Stimulated activated CD4-positive, alpha-beta T cell treated with anti-CD3 and anti-CD28 coated beads, Interleukin-1b, Interleukin-23, amount 100 ng/mL, for 48 hours (primary cell): ENCODE data around the gene TEX9.
"Not testable (repeated sequence)": the region's sequence is repeated elsewhere in the genome, so short reads cannot be mapped to it uniquely, and the experiment has no call there.

ENCODE experiments used
- DNase-seq: peaks from one replicate; pipeline ENCODE4 v3.0.0-alpha.2; 2020

TEX9 gene

DNA sequence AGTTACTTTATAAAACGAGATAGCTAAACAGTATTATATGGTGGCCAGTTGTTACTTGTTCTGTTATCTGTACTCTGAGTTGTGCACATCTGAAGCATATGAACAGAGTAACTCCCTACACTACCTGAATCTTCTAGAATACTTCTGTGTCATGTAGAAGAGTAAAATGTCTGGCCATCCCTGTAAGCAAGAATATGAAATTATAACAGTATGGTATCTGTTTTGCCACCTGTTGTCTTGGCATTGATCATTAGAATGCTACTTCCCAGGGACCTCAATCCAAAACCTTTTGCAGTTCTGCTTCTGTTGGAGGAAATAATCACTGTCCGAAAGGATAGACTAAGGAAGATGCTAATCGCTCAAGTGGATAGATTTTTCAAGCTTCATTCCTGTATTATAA lies 1.9 kb downstream of the TEX9 start:
- DNase-seq = no peak

DNA sequence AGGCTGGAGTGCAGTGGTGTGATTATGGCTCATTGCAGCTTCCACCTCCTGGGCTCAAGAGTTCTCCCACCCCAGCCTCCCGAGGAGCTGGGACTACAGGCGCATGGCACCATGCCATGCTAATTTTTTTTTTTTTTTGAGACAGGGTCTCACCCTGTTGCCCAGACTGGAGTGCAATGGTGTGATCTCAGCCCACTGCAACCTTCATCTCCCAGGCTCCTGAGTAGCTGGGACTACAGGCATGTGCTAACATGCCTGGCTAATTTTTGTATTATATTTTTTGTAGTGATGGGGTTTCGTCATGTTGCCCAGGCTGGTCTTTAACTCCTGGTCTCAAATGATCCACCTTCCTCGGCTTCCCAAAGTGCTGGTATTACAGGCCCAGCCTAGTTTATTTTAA lies 4.0 kb downstream of the TEX9 start:
- DNase-seq = no peak

DNA sequence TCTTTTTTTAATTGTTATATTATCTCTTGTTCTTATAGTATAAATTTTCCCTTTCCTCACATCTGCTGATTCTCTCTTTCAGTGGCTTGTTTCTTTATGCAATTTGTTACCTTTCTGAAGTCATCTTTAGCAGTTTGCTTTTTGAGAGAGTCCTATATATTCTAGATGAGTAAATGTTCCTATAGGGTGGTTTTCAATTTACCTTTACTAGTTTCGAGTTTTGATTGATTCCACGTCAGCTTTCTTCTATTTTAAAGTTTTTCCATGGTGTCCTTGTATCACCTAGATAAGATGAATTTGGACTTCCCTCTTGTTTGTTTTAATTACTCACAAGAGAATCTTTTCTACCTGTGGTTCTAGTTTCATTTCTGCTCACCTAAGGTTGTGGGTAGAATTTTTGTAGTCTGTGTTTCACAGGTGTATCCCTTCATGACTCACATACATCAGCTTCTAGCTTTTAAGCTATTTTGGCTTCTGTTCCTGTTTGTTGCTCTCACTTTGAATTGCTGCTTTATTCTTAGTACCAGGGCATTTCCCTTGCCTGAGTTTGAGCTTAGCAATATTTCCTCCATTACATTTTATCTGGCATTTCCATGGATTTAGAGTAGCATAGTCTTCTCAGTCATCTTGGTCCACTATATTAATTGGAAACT lies 6.4 kb downstream of the TEX9 start:
- DNase-seq = no peak

DNA sequence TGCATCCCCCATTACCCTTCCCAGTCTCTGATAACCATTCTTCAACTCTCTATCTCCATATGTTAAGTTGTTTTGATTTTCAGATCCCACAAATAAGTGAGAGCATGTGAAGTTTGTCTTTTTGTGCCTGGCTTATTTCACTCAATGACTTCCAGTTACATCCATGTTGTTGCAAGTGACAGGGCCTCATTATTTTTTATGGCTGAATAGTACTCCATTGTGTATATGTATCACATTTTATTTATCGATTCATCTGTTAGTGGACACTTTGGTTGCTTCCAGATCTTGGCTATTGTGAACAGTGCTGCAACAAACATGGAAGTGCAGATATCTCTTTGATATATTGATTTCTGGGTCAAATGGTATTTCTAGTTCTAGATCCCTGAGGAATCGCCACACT lies 9.5 kb downstream of the TEX9 start:
- DNase-seq = not testable (repeated sequence)

DNA sequence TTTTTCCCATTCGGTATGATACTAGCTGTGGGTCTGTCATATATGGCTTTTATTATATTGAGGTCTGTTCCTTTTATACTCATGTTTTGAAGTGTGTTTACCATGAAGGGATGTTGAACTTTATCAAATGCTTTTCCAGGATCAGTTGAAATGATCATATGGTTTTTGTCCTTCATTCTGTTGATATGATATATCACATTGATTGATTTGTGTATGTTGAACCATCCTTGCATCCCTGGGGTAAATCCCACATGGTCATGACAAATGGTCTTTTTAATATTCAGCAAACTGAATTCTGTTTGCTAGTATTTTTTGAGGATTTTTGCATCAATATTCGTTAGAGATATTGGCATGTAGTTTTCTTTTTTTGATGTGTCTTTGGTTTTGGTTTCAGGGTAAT lies 12.6 kb downstream of the TEX9 start:
- DNase-seq = not testable (repeated sequence)

DNA sequence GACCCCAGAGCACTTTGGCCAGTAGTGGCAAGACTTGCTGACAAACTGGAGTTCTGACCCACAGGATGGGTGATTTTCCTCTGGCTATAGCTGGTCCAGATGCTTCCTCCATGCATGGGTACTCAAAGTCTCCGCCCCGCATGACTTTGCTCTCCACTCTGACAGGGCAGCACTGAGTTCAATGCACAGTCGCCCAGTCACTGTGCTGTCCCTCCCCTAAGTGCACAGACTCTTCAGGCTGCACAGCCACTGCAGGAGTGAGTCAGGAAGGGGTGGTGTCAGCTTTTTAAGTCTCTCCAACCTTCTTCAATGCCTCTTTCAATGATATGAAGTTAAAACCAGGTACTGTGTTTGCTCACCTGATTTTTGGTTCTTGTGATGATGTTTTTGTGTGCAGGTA lies 17.8 kb downstream of the TEX9 start:
- no peak for DNase-seq

DNA sequence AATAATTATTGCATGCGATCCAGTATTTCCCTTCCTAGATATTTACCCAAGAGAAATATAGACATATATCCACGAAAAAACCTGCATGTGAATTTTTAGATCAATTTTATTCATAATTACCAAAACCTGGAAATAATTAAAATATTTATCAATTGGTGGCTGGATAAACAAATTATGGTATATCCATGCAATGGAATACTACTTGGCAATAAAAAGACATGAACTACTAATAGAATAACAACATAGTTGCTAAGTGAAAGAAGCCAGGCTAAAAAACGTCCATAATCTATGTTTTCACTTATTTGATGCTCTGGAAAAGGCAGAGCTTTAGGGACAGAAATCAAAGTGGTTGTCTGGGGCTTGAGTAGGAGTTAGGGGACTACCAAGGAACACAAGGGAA lies 20.7 kb downstream of the TEX9 start:
- DNase-seq = no peak

DNA sequence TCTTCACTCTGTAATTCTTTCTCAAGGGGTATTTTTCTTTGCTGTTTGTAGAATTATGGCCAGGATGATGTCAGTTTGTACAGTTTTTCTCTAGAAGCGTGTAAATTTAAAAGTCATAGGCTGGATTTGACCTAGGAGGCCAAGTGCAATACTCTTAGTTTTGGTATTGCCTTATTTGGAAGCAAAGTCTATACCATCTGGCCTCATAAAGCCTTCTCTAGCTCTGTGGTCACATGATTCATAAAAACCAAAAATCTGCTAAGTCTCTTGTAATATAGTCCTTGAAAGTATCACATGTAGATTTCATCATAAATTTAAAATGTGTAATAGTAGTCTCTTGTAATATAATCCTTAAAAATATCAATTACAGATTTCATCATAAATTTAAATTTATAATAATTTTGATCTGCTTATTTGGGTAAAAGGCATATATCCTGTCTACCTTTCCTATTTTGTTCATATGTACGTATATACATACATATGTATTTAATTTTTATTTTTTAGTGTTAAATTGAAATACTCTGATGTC lies 25.6 kb downstream of the TEX9 start:
- DNase-seq = no peak

DNA sequence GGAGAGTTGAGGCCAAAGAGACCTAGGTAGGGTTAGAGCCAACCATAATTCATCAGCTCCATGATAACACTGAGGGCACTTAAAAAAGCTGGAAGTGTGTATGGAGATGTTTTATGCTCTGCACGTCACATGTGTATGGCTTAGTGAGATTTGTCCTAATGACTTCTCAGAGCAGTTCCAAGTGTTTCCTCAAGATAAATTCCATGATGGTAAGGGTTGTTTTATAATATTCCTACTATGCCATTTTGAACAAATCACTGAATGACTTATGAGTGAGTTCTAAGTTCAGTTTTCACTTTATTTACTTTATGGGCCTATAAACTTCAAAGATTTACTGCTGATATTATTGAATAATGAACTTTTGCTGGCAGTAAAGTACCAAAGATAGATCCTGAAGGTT lies 28.1 kb downstream of the TEX9 start:
- DNase-seq = no peak

DNA sequence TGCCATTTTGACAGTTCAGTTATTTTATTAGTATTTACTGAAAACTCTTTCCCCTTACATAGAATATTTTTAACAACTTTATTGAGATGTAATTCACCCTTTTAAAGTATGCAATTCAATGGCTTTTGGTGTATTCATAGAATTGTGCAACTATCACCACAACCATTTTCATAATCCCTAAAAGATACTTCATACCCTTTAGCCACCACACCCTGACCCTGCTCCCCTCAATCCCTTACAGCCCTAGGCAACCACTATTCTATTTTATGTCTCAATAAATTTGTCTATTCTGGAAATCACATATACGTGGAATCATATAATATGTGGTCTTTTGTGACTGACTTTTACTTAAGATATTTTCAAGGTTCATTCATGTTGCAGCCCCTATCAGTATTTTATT lies 29.7 kb downstream of the TEX9 start:
- no peak for DNase-seq

DNA sequence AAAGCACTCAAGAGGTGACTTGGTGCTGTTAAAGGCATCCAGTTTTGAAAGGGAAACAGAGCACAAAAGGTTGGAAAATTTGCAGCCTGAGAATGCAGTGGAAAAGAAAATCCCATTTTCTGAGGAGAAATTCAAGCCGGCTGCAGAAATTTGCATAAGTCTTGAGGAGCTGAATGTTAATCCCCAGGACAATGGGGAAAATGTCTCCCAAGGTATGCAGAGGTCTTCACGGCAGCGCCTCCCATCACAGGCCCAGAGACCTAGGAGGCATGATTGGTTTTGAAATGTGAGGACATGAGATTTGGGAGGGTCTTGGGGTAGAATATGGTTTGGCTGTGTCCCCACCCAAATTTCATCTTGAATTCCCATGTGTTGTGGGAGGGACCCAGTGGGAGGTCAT lies 32.1 kb downstream of the TEX9 start:
- DNase-seq = not testable (repeated sequence)

DNA sequence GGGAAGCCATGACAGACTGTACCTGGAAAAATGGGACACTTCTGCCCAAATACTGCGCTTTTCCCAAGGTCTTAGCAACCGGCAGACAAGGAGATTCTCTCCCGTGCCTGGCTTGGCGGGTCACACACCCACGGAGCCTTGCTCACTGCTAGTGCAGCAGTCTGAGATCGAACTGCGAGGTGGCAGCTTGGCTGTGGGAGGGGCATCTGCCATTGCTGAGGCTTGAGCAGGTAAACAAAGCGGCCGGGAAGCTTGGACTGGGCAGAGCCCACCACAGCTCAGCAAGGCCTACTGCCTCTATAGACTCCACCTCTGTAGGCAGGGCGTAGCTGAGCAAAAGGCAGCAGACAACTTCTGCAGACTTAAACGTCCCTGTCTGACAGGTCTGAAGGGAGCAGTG lies 34.0 kb downstream of the TEX9 start:
- DNase-seq = not testable (repeated sequence)

DNA sequence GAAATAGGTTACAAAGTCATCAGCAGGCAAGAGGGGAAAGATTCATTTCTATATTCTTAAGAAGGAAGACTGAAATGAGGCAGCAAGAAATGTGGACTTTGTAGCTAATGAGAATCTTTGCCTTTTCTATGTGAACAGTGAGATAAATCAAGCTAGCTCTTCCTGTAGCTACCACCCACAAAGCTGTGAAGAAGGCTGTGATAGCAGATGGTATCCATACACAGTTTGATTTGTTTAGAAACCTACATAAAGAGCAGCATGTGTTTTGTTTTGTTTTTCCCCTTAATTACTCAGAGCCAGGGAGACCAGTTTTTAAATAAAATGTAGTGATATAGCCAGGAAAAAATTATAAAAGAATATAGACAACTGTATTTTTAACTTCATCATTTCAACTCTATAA lies 45.5 kb downstream of the TEX9 start:
- DNase-seq = no peak

DNA sequence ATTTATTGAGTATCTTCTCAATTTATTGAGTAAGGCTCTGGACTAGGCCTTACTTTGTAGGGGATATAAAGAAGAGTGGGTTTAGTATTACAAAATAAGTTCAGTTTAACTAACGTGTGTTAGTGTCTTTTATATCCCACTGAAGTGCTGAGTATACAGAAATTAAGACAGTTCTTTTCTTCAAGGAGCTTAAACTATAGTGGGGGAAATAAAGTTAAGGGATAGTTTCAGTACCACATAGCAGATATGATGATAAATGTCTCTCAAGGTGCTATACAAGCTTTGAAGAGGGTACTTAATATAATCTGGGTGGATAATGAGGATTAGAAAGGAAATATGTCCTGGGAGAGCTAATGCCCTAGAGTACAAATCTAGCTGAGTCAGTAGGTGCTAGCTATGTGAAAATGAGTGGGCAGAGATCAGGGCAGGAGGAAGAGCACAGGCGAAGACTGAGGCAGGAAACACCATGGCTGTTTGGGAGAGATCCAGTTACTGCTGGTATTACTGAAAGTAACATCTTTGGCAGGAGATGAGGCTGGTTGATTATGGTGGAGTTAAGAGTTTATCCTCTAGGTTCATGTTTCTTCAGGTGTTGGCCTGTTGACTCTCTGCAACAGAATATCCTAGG lies 46.0 kb downstream of the TEX9 start:
- no peak for DNase-seq

DNA sequence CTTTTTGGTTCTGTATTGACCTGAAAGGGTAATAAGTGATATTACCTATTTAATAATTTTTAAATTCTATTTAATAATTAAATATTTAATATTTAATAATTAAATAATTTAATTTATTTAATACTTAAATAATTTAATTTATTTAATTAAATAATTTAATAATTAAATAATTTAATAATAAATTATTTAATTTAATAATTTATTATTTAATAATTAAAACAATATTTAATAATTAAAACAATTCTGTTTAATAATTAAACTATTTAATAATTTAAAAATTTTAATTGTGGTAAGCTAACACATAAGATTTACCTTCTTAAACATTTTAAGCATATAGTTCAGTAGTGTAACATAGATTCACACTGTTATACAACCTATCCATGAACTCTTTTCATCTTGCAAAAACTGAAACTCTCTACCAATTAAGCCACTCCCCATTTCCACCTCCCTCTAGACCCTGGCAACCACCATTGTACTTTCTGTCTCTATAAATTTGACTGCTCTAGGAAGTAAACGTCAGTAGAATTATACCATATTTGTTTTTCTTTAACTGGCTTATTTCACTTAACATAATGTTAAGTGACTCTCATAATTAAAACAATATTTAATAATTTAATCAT lies 48.0 kb downstream of the TEX9 start:
- not testable (repeated sequence) for DNase-seq

DNA sequence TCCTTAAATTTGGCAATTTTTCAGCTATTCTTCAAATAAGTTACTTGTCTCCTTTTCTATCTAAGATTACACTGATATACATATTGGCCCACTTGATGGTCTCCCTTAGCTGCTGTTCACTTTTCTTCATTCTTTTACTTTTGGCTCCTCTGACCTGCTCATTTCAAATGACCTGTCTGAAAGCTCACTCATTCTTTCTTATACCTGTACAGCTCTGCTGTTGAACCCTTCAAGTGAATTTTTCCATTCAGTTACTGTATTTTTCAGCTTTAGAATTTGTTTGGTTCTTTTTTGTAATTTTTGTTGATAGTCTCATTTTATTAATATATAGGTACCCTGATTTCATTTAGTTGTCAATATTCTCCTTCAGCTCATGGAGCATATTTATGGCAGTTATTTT lies 60.0 kb downstream of the TEX9 start:
- no peak for DNase-seq

DNA sequence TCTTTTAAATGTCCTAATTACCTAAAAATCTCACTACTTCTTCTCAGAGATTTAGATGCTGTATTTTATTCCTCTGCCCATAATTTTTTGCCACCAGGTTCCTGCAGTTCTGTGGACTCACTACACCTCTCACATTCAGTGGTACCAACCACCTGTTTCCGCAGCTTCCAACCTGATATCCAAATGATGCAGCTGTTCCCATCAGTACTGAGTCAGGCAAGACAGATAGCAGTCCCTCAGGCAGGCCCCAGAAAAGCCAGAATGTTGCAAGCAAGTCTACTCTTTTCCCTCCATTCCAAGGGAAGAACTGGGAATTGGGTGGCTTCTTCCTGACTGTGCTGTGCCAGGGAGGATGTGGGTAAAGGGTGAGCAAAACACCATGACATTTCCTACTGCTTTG lies 60.8 kb downstream of the TEX9 start:
- DNase-seq = no peak

DNA sequence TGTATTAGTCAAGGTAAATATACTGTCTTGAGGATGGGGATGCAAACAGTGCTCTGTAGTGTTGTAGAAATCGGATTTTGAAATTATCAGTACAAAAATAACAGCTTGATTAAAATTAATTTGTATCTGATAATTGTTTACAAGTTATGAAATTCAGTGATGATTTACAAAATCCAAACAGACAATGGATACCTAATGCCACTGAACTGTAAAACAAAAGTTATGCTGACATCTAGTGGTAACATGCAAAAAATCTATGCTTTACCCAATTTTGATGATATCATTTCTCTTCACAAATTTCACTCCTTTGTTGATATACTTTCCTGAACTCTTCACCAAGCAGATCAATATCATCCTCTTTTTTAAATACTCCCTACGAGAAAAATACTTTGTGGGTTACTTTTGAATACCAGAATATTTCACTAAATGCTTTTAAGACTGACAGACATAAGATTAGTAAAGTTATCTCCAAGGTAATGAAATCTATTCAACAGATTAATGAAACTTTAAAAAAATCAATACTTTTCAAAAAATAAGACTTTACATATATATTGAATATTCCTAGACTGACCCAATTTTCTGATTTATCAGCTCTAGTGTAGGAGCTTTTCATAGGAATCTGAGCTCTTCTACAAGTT lies 63.7 kb downstream of the TEX9 start:
- DNase-seq = no peak

DNA sequence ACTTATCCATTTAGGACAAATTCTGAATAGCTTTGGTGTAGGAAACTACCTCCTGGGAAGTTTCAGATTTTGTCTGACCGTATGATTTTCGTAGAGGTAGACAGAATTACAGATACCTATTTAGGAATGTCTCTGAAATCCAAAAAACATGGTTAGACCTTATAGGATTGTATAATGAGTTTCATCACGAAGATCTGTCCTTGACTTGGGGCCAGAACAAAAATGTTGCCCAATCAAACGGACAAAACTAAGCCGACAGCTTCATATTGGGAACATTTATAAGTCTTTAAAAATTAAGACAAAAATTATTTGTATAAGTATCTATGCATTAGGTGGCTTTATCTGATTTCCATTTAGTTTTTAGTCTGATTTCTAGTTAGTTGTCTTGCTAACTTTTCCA lies 67.1 kb downstream of the TEX9 start:
- no peak for DNase-seq

DNA sequence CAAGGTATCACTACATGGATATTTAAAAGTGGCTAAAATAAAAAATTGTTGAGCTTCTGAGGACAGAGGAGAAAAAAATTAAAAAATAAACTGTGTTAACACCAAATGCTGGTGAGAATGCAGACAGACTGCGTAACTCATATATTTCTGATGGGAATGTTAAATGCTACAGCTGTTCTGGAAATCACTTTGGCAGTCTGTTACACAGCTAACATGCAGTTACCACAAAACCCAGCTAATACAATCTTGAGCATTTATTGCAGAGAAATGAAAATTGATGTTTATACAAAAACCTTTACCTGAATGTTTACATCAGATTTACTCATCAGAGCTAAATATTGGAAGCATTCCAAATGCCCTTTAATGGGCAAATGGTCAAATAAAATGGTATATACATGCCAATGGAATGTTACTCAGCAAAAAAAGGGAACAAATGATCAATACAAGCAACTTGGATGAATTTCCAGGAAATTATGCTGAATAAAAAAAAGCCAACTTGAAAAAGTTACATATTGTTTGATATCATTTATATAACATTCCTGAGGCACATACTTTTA lies 75.1 kb downstream of the TEX9 start:
- no peak for DNase-seq

DNA sequence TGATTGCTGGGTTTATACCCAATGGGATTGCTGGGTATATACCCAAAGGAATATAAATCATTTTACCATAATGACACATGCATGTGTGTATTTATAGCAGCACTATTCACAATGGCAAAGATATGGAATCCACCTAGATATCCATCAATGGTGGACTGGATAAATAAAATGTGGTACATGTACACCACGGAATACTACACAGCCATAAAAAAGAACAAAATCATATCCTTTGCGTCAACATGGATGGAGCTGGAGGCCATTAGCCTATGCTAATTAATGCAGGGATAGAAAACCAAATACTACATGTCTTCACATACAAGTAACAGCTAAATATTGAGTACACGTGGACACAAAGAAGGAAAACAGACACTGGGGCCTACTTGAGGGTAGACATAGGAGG lies 77.1 kb downstream of the TEX9 start:
- DNase-seq = no peak

DNA sequence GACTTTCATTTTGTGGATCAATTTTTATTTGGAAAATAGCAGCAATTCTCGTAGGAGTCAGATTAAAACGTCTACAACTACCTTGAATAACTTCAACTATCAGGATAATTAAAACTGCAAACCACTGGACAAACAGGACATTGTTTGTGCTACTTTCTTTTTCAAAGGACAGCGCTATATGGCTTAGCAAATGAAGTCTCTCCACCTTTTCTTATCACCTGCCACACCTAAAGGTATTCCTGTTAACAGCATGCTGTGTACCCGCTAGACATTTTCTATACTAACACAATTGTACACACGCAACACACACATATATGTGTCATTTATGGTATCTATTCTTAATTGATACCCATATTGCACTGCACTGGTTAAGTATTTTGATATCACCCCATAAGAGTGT lies 80.5 kb downstream of the TEX9 start:
- no peak for DNase-seq

DNA sequence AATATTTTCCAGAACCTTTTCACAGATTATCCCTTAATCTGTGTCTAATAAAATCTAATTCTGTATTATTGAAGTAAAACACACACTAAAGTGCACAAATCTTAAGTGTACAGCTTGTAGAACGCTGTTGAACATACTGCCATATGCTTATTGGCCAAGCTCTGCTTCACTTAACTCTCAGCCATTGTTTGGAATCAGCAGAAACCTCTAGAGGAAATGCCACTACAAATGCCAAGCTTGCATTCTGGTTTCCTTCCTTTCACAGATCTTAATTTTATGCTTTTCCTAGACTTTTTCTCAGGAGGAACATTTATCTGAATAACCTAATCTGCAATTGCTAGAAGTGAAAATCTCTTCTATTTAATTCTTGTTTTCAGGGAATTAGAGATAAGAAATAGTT lies 89.6 kb downstream of the TEX9 start:
- no peak for DNase-seq

DNA sequence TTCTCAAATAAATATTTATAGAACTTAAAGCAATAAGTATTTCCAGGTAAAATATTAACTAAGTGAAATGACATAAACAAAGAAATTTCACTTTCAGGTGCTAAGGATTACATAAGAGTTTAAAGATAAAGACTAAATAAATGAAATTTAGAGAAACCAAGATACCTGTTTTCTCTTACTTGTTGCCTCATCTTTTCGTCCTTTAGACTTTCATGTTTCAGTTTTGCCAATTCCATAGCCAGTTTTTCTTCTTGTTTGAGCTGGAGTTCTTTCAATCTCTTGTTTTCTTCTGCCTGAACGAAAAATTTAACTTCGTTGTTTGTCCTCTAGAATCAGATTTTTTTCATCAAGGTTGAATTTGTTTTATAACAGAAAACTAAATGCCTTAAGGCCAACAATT lies 91.0 kb downstream of the TEX9 start:
- DNase-seq = no peak
